Measurements from ENCODE around the gene ALG3. TPM values are rescaled to one million over a fixed set of nuclear protein-coding genes. Genes with fewer than 3 reads are reported as not detected.

The ALG3 gene
- total and polyA plus RNA-seq, 2 donors (not counting 3 experiments of a cell fraction or from before 2014, with no cell fraction given), result 42.9 to 99.9 TPM

- BruUV-seq (replicated peaks), result no TSS peak
- no peaks in the 10 kb centered on the region for H3K4me1 ChIP-seq (ENCODE audit: control insufficient read depth, extremely low read depth, insufficient read depth, low read length)
- H4K20me1 ChIP-seq (replicated peaks; ENCODE audit: control insufficient read depth, extremely low read depth, insufficient read depth, low read length), result no peaks in the 10 kb centered on the region
- H3K36me3 ChIP-seq (ENCODE audit: control insufficient read depth in 2 of 2, extremely low read depth in 1 of 2, insufficient read depth in 2 of 2, low read length in 2 of 2), result peaks cover 0 to 21% of the 10 kb centered on the region in 2 experiments
- no peaks in the 10 kb centered on the region for H3K79me2 ChIP-seq (ENCODE audit: control insufficient read depth, insufficient read depth, low read length)
- TF ChIP-seq POLR2AphosphoS5 (IDR thresholded peaks at IDR 0.05; ENCODE audit: insufficient read depth, low read depth, low read length) (peak; percentile 8), CTCF (IDR thresholded peaks at IDR 0.05; ENCODE audit: extremely low read depth in 1 of 2, insufficient read depth in 1 of 2, low read depth in 1 of 2, low read length in 2 of 2) (no peak)
- POLR2A ChIA-PET, result interaction anchor here (0.6 kb wide), 1 partner anchor 20 kb away, joined by 3 read pairs; no protein-coding TSS in a partner anchor
- peak; percentile 55 for FAIRE-seq
- H3K27me3 ChIP-seq (ENCODE audit: control insufficient read depth in 2 of 2, insufficient read depth in 2 of 2, low read length in 2 of 2), result no peaks in the 10 kb centered on the region
- dilution Hi-C loops (cut with MboI; ENCODE audit: extremely low pct_ligation_motif_present, low sequenced_read_pairs), result no loop called here
- CTCF ChIA-PET, result interaction anchor here (0.7 to 8.1 kb wide), 10 partner anchors 9 to 343 kb away, joined by 4 to 98 read pairs (median 8); partner anchors contain the start of genes ABCF3, CAMK2N2, EEF1AKMT4 and VWA5B2
- no peak overlapping the region for H3K4me2 ChIP-seq (ENCODE audit: insufficient read depth, low read length)
- no peak overlapping the region for H3K4me3 ChIP-seq (replicated peaks in 1 of 3; ENCODE audit: insufficient read depth in 1 of 3, low read depth in 1 of 3, low read length in 3 of 3)
- H3K27ac ChIP-seq (ENCODE audit: insufficient read depth, low read depth, low read length), result no peak overlapping the region
- no peak overlapping the region for H3K9ac ChIP-seq (replicated peaks; ENCODE audit: extremely low read depth, insufficient read depth, low read length)
- H2AFZ ChIP-seq (ENCODE audit: low read depth, low read length), result no peak overlapping the region
- no peaks in the 10 kb centered on the region for H3K9me3 ChIP-seq (replicated peaks; ENCODE audit: control insufficient read depth, insufficient read depth, low read length)
- no peaks in the 10 kb centered on the region for H3K9me1 ChIP-seq (replicated peaks; ENCODE audit: control insufficient read depth, extremely low read depth, insufficient read depth, low read length)
- peak; percentile 34 for DNase-seq (ENCODE audit: low read depth, low spot score)
- intact Hi-C loops (cut with micrococcal nuclease), result loop anchor here (1.0 to 5.0 kb wide), 2 partner anchors 20 to 223 kb away; partner anchors contain the start of gene ABCC5
Observed at GRCh38 chr3:184240384-184241140, 8.2 kb downstream of the ALG3 start.

DNA sequence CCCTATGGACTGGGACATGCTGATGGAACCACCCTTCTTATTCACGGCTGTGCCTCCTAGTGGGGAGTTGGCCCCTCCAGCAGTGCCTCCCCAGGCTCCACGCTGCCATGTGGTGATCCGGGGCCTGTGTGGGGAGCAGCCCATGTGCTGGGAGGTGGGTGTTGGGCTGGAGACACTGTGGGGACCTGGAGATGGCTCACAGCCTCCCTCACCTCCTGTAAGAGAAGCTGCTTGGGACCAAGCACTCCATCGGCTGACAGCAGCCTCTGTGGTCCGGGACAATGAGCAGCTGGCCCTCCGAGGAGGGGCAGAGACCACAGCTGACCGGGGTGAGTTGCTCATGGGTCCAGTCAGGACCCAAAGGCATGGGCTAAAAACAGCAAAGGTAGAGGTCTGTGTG, 9.1 kb downstream of the ALG3 start:
- Histone ChIP-seq H3K27me3 (ENCODE audit: control insufficient read depth in 2 of 2, insufficient read depth in 2 of 2, low read length in 2 of 2) (no peaks in the 10 kb centered on the region), H3K36me3 (ENCODE audit: control insufficient read depth in 2 of 2, extremely low read depth in 1 of 2, insufficient read depth in 2 of 2, low read length in 2 of 2) (peaks cover 0 to 15% of the 10 kb centered on the region in 2 experiments), H3K9ac (replicated peaks; ENCODE audit: extremely low read depth, insufficient read depth, low read length) (no peak overlapping the region), H4K20me1 (replicated peaks; ENCODE audit: control insufficient read depth, extremely low read depth, insufficient read depth, low read length) (no peaks in the 10 kb centered on the region), H3K79me2 (ENCODE audit: control insufficient read depth, insufficient read depth, low read length) (no peaks in the 10 kb centered on the region), H3K9me3 (replicated peaks; ENCODE audit: control insufficient read depth, insufficient read depth, low read length) (no peaks in the 10 kb centered on the region), H3K4me2 (ENCODE audit: insufficient read depth, low read length) (no peak overlapping the region), H3K4me1 (ENCODE audit: control insufficient read depth, extremely low read depth, insufficient read depth, low read length) (no peaks in the 10 kb centered on the region), H3K4me3 (replicated peaks in 1 of 3; ENCODE audit: insufficient read depth in 1 of 3, low read depth in 1 of 3, low read length in 3 of 3) (no peak overlapping the region), H3K27ac (ENCODE audit: insufficient read depth, low read depth, low read length) (no peak overlapping the region), H3K9me1 (replicated peaks; ENCODE audit: control insufficient read depth, extremely low read depth, insufficient read depth, low read length) (no peaks in the 10 kb centered on the region), H2AFZ (ENCODE audit: low read depth, low read length) (no peak overlapping the region)
- dilution Hi-C loops (cut with MboI; ENCODE audit: extremely low pct_ligation_motif_present, low sequenced_read_pairs) (no loop called here), intact Hi-C loops (cut with micrococcal nuclease) (loop anchor here (1.0 to 5.0 kb wide), 2 partner anchors 21 to 222 kb away; partner anchors contain the start of gene ABCC5)
- DNase-seq (ENCODE audit: low read depth, low spot score) (no peak), FAIRE-seq (no peak)
- BruUV-seq (replicated peaks), result no TSS peak
- POLR2A ChIA-PET, result interaction anchor here (0.6 kb wide), 1 partner anchor 19 kb away, joined by 3 read pairs; no protein-coding TSS in a partner anchor
- TF ChIP-seq POLR2A (IDR thresholded peaks at IDR 0.05; ENCODE audit: low read depth, low read length), result no peak
- CTCF ChIA-PET, result interaction anchor here (0.7 to 8.1 kb wide), 7 partner anchors 10 to 342 kb away, joined by 5 to 98 read pairs (median 16); partner anchors contain the start of genes CAMK2N2, EEF1AKMT4 and VWA5B2

Measured in endothelial cell of umbilical vein (primary cell).